AG04450 (cell line): ENCODE results near the gene EXOC3L4. TPM values are rescaled to one million over a fixed set of nuclear protein-coding genes. Genes with fewer than 3 reads are reported as not detected.

ENCODE experiments used
- CTCF ChIA-PET: fragments of 300-600, 350-600 bp; formaldehyde crosslinking; extraction: SDS; loops from one replicate; lab custom pipeline; 2022; ENCODE audit warnings: antibody characterized with exemption, inconsistent platforms; lab: Charles Lee
- POLR2A ChIA-PET: fragments of 350-600 bp; formaldehyde crosslinking; extraction: SDS; loops from one replicate; lab custom pipeline; 2021; ENCODE audit warnings: antibody characterized with exemption, inconsistent platforms; lab: Yijun Ruan, JAX
- DNase-seq: peaks from one replicate; pipeline ENCODE4 v3.0.0-alpha.2; 2011; ENCODE audit warnings: low read depth, low spot score
- H3K27ac ChIP-seq: one replicate; pipeline ENCODE4 v1.5.1; 2012; ENCODE audit warnings: low read depth, low read length, control low read depth
- H3K27me3 ChIP-seq: one replicate; pipeline ENCODE4 v1.6.0; 2012; ENCODE audit warnings: low read length; ENCODE audit not compliant: control insufficient read depth, insufficient read depth
- H3K4me3 ChIP-seq: 2 replicates; pipeline ENCODE4 v1.5.1; 2011; ENCODE audit warnings: mild to moderate bottlenecking, low read depth, low read length, control low read depth
- H3K9me3 ChIP-seq: 2 replicates; pipeline ENCODE4 v1.5.1; 2012; ENCODE audit warnings: low read length; ENCODE audit not compliant: control insufficient read depth, insufficient read depth
- CTCF ChIP-seq: IDR thresholded peaks from 2 replicates; pipeline ENCODE4 v1.5.1; 2011; ENCODE audit warnings: low read depth, low read length, control low read depth, inconsistent platforms
- polyA plus RNA-seq: library from polyadenylated mRNA; depleted of rRNA; stranded (reverse); fragments of >200 nt; gene quantifications from 2 replicates; pipeline ENCODE4 v1.2.3, GENCODE V29; 2011

EXOC3L4 gene
- polyA plus RNA-seq, 1 experiment, result not detected

GRCh38 chr14:103101963-103102688 is 7.6 kb downstream of the EXOC3L4 start:
- Histone ChIP-seq H3K27ac (no peak overlapping the region), H3K27me3 (peaks cover 48% of the 10 kb centered on the region), H3K4me3 (no peak overlapping the region), H3K9me3 (no peaks in the 10 kb centered on the region; the same call in 1 of the 2 replicates)
- POLR2A ChIA-PET, result no interaction called here
- DNase-seq, result no peak
- CTCF ChIA-PET, result interaction anchor here (4.6 kb wide), 1 partner anchor 179 kb away, joined by 49 read pairs; no protein-coding TSS in a partner anchor
- TF ChIP-seq CTCF, result no peak

- Histone ChIP-seq H3K4me3 (no peak overlapping the region), H3K27me3 (peaks cover 41% of the 10 kb centered on the region), H3K27ac (no peak overlapping the region), H3K9me3 (no peaks in the 10 kb centered on the region; the same call in 1 of the 2 replicates)
- DNase-seq, result no peak
- TF ChIP-seq CTCF, result no peak
- CTCF ChIA-PET, result interaction anchor here (1.3 to 5.0 kb wide), 4 partner anchors 82 to 189 kb away, joined by 4 to 68 read pairs (median 50); no protein-coding TSS in a partner anchor
- POLR2A ChIA-PET, result no interaction called here
Measured at GRCh38 chr14:103102689-103103260, 8.2 kb downstream of the EXOC3L4 start.

- CTCF ChIA-PET, result interaction anchor here (0.6 to 5.0 kb wide), 14 partner anchors 8 to 188 kb away, joined by 3 to 68 read pairs (median 8); partner anchors contain the start of genes EXOC3L4 and LBHD2
- DNase-seq, result no peak
- POLR2A ChIA-PET, result no interaction called here
Measured at GRCh38 chr14:103103461-103104388, 9.2 kb downstream of the EXOC3L4 start.

GRCh38 chr14:103104389-103104653 is 9.8 kb downstream of the EXOC3L4 start:
- no peak for DNase-seq
- no peak overlapping the region for H3K4me3 ChIP-seq
- CTCF ChIA-PET, result interaction anchor here (0.6 to 5.0 kb wide), 26 partner anchors 9 to 320 kb away, joined by 3 to 68 read pairs (median 7); partner anchors contain the start of genes EXOC3L4 and LBHD2
- peaks cover 32% of the 10 kb centered on the region for H3K27me3 ChIP-seq
- H3K27ac ChIP-seq, result no peak overlapping the region
- POLR2A ChIA-PET, result interaction anchor here (0.6 to 1.0 kb wide), 2 partner anchors 84 to 230 kb away, joined by 3 to 5 read pairs; partner anchors contain the start of gene EIF5
- TF ChIP-seq CTCF, result no peak
- H3K9me3 ChIP-seq, result no peaks in the 10 kb centered on the region; the same call in 1 of the 2 replicates

More at GRCh38 chr14:103103461-103104388, 9.2 kb downstream of the EXOC3L4 start:
- Histone ChIP-seq H3K9me3 (no peaks in the 10 kb centered on the region; the same call in 1 of the 2 replicates), H3K27me3 (peaks cover 32% of the 10 kb centered on the region), H3K4me3 (no peak overlapping the region), H3K27ac (no peak overlapping the region)
- peak; percentile 49 for TF ChIP-seq CTCF
